Measurements from ENCODE around the gene UBAC2.

UBAC2 gene

GRCh38 chr13:99398916-99399622, 198.4 kb downstream of the UBAC2 start:
- no peak for ATAC-seq
- TF ChIP-seq GLIS3 (CRISPR knock-in tag; IDR thresholded peaks at IDR 0.05) (no peak), CSRNP3 (CRISPR knock-in tag; IDR thresholded peaks at IDR 0.05) (no peak), POU6F1 (CRISPR knock-in tag; IDR thresholded peaks at IDR 0.05; ENCODE audit: borderline replicate concordance, low read depth) (no peak)

GRCh38 chr13:99399623-99399974, 198.9 kb downstream of the UBAC2 start:
- no peak for TF ChIP-seq GLIS3 (CRISPR knock-in tag; IDR thresholded peaks at IDR 0.05)
- no peak for TF ChIP-seq ZNF70 (CRISPR knock-in tag; IDR thresholded peaks at IDR 0.05)
- TF ChIP-seq CSDC2 (CRISPR knock-in tag; IDR thresholded peaks at IDR 0.05), result no peak
- no peak for TF ChIP-seq ZC3H10 (CRISPR knock-in tag; IDR thresholded peaks at IDR 0.05)
- no peak for ATAC-seq

GRCh38 chr13:99403458-99403971, 202.9 kb downstream of the UBAC2 start:
- TF ChIP-seq ZFP3 (CRISPR knock-in tag; IDR thresholded peaks at IDR 0.05), result no peak
- TF ChIP-seq TOX (CRISPR knock-in tag; IDR thresholded peaks at IDR 0.05; ENCODE audit: borderline replicate concordance), result no peak
- no peak for TF ChIP-seq ZNF8 (CRISPR knock-in tag; IDR thresholded peaks at IDR 0.05)
- no peak for TF ChIP-seq GLIS3 (CRISPR knock-in tag; IDR thresholded peaks at IDR 0.05)
- TF ChIP-seq TCF4 (CRISPR knock-in tag; IDR thresholded peaks at IDR 0.05; ENCODE audit: borderline replicate concordance), result no peak
- TF ChIP-seq ISL1 (CRISPR knock-in tag; IDR thresholded peaks at IDR 0.05), result no peak
- no peak for TF ChIP-seq BACH2 (CRISPR knock-in tag; IDR thresholded peaks at IDR 0.05; ENCODE audit: borderline replicate concordance)
- TF ChIP-seq ESRRG (CRISPR knock-in tag; IDR thresholded peaks at IDR 0.05), result no peak
- TF ChIP-seq ZNF565 (CRISPR knock-in tag; conservative IDR thresholded peaks at IDR 0.05; ENCODE audit: low read depth), result no peak
- TF ChIP-seq ZC3H10 (CRISPR knock-in tag; IDR thresholded peaks at IDR 0.05), result no peak
- TF ChIP-seq CREB5 (CRISPR knock-in tag; IDR thresholded peaks at IDR 0.05; ENCODE audit: low read depth), result no peak
- no peak for TF ChIP-seq CSDC2 (CRISPR knock-in tag; IDR thresholded peaks at IDR 0.05)
- TF ChIP-seq OSR1 (CRISPR knock-in tag; IDR thresholded peaks at IDR 0.05), result no peak
- no peak for TF ChIP-seq ARNTL (CRISPR knock-in tag; IDR thresholded peaks at IDR 0.05; ENCODE audit: borderline replicate concordance, low read depth)
- TF ChIP-seq TSHZ2 (CRISPR knock-in tag; IDR thresholded peaks at IDR 0.05), result no peak
- no peak for ATAC-seq

- TF ChIP-seq GLIS3 (CRISPR knock-in tag; IDR thresholded peaks at IDR 0.05), result no peak
- no peak for TF ChIP-seq SNAI2 (CRISPR knock-in tag; IDR thresholded peaks at IDR 0.05)
- TF ChIP-seq ARNTL (CRISPR knock-in tag; IDR thresholded peaks at IDR 0.05; ENCODE audit: borderline replicate concordance, low read depth), result no peak
- TF ChIP-seq TCF4 (CRISPR knock-in tag; IDR thresholded peaks at IDR 0.05; ENCODE audit: borderline replicate concordance), result no peak
- no peak for TF ChIP-seq ZNF70 (CRISPR knock-in tag; IDR thresholded peaks at IDR 0.05)
- TF ChIP-seq TOX (CRISPR knock-in tag; IDR thresholded peaks at IDR 0.05; ENCODE audit: borderline replicate concordance), result no peak
These were observed 203.5 kb downstream of the UBAC2 start for GRCh38 chr13:99404005-99404755.

More at GRCh38 chr13:99404005-99404755, 203.5 kb downstream of the UBAC2 start:
- ATAC-seq, result no peak
